ENCODE data around the gene SLC27A3.

SLC27A3 gene

GRCh38 chr1:153745417-153745816 is 29.8 kb upstream of the SLC27A3 start:
- no peak for TF ChIP-seq YY1 (IDR thresholded peaks at IDR 0.05; ENCODE audit: low read depth)
- no peak for TF ChIP-seq NFIC (IDR thresholded peaks at IDR 0.05)
- no peak for TF ChIP-seq TEAD4 (IDR thresholded peaks at IDR 0.05)
- no peak for TF ChIP-seq MAX (IDR thresholded peaks at IDR 0.05)
- TF ChIP-seq USF1 (IDR thresholded peaks at IDR 0.05): no peak
- TF ChIP-seq ZBTB7A (IDR thresholded peaks at IDR 0.05; ENCODE audit: low read depth): no peak
- TF ChIP-seq TCF12 (IDR thresholded peaks at IDR 0.05; ENCODE audit: low read depth): no peak
- TF ChIP-seq CREB1 (IDR thresholded peaks at IDR 0.05; ENCODE audit: low read depth): no peak

- TF ChIP-seq EP300 (IDR thresholded peaks at IDR 0.05; ENCODE audit: borderline replicate concordance) (no peak), YY1 (IDR thresholded peaks at IDR 0.05; ENCODE audit: low read depth) (no peak), CEBPB (IDR thresholded peaks at IDR 0.05) (no peak), EGR1 (IDR thresholded peaks at IDR 0.05) (no peak), CREB1 (IDR thresholded peaks at IDR 0.05; ENCODE audit: low read depth) (no peak), NFIC (IDR thresholded peaks at IDR 0.05) (no peak), ZBTB7A (IDR thresholded peaks at IDR 0.05; ENCODE audit: low read depth) (no peak), TEAD4 (IDR thresholded peaks at IDR 0.05) (no peak), TCF12 (IDR thresholded peaks at IDR 0.05; ENCODE audit: low read depth) (no peak), REST (IDR thresholded peaks at IDR 0.05; ENCODE audit: low read depth) (no peak), USF1 (IDR thresholded peaks at IDR 0.05) (no peak), RAD21 (IDR thresholded peaks at IDR 0.05; ENCODE audit: low read depth) (no peak), TAF1 (IDR thresholded peaks at IDR 0.05; ENCODE audit: low read depth) (no peak), FOXM1 (IDR thresholded peaks at IDR 0.05; ENCODE audit: borderline replicate concordance, low read depth) (no peak), MAX (IDR thresholded peaks at IDR 0.05) (no peak)
These were observed 29.0 kb upstream of the SLC27A3 start for GRCh38 chr1:153746174-153746573.

- TF ChIP-seq NFIC (IDR thresholded peaks at IDR 0.05): no peak
- no peak for TF ChIP-seq RAD21 (IDR thresholded peaks at IDR 0.05; ENCODE audit: low read depth)
- no peak for TF ChIP-seq EGR1 (IDR thresholded peaks at IDR 0.05)
- TF ChIP-seq TAF1 (IDR thresholded peaks at IDR 0.05; ENCODE audit: low read depth): no peak
- no peak for TF ChIP-seq YY1 (IDR thresholded peaks at IDR 0.05; ENCODE audit: low read depth)
- TF ChIP-seq CEBPB (IDR thresholded peaks at IDR 0.05): no peak
- TF ChIP-seq USF1 (IDR thresholded peaks at IDR 0.05): no peak
- TF ChIP-seq EP300 (IDR thresholded peaks at IDR 0.05; ENCODE audit: borderline replicate concordance): no peak
- no peak for TF ChIP-seq TCF12 (IDR thresholded peaks at IDR 0.05; ENCODE audit: low read depth)
- no peak for TF ChIP-seq CREB1 (IDR thresholded peaks at IDR 0.05; ENCODE audit: low read depth)
- TF ChIP-seq FOXM1 (IDR thresholded peaks at IDR 0.05; ENCODE audit: borderline replicate concordance, low read depth): no peak
- TF ChIP-seq TEAD4 (IDR thresholded peaks at IDR 0.05): no peak
- no peak for TF ChIP-seq REST (IDR thresholded peaks at IDR 0.05; ENCODE audit: low read depth)
- no peak for TF ChIP-seq ZBTB7A (IDR thresholded peaks at IDR 0.05; ENCODE audit: low read depth)
- no peak for TF ChIP-seq MAX (IDR thresholded peaks at IDR 0.05)
These were observed 26.3 kb upstream of the SLC27A3 start for GRCh38 chr1:153748903-153749302.

GRCh38 chr1:153749408-153750005 is 25.7 kb upstream of the SLC27A3 start:
- TF ChIP-seq CEBPB (IDR thresholded peaks at IDR 0.05) (no peak), EGR1 (IDR thresholded peaks at IDR 0.05) (no peak), TEAD4 (IDR thresholded peaks at IDR 0.05) (no peak), RAD21 (IDR thresholded peaks at IDR 0.05; ENCODE audit: low read depth) (peak; percentile 87), REST (IDR thresholded peaks at IDR 0.05; ENCODE audit: low read depth) (no peak), TCF12 (IDR thresholded peaks at IDR 0.05; ENCODE audit: low read depth) (no peak)

All from Ishikawa (cell line).